HG02610 (cell line): ENCODE measurements around the gene KCNAB3.

ENCODE experiments used
- ATAC-seq: cut with Tn5 transposase; IDR thresholded peaks from one replicate; pipeline ENCODE4 v1.9.1; 2021; ENCODE audit warnings: mild to moderate bottlenecking, moderate library complexity; ENCODE audit not compliant: unreplicated experiment

Gene KCNAB3

GRCh38 chr17:7903154-7904103, 26.2 kb downstream of the KCNAB3 start:
- ATAC-seq: no peak

- ATAC-seq: no peak
Measured at GRCh38 chr17:7897773-7898172, 31.9 kb downstream of the KCNAB3 start.

- no peak for ATAC-seq
Measured at GRCh38 chr17:7897090-7897489, 32.6 kb downstream of the KCNAB3 start.

GRCh38 chr17:7894866-7895265, 34.8 kb downstream of the KCNAB3 start:
- ATAC-seq: no peak

GRCh38 chr17:7894226-7894625, 35.4 kb downstream of the KCNAB3 start:
- ATAC-seq: no peak

- ATAC-seq: no peak
Measured at GRCh38 chr17:7893187-7893880, 36.3 kb downstream of the KCNAB3 start.

GRCh38 chr17:7889166-7889955, 40.3 kb downstream of the KCNAB3 start:
- ATAC-seq: no peak

- ATAC-seq: peak; percentile 4
Measured at GRCh38 chr17:7888184-7888920, 41.3 kb downstream of the KCNAB3 start, which contains the start of gene CHD3. Gene CHD3, plus strand, starts transcription at chr17:7888789. Its CDS starts 212 bp downstream, at chr17:7889001.

- ATAC-seq: peak; percentile 58
Measured at GRCh38 chr17:7887482-7888183, 42.0 kb downstream of the KCNAB3 start.

- no peak for ATAC-seq
Measured at GRCh38 chr17:7887038-7887481, 42.6 kb downstream of the KCNAB3 start.

- no peak for ATAC-seq
Measured at GRCh38 chr17:7886227-7887037, 43.2 kb downstream of the KCNAB3 start.

- ATAC-seq: no peak
Measured at GRCh38 chr17:7885367-7886226, 44.1 kb downstream of the KCNAB3 start.

- ATAC-seq: no peak
Measured at GRCh38 chr17:7884581-7885366, 44.9 kb downstream of the KCNAB3 start.

- ATAC-seq: no peak
Measured at GRCh38 chr17:7883781-7884386, 45.8 kb downstream of the KCNAB3 start.

- no peak for ATAC-seq
Measured at GRCh38 chr17:7882629-7883028, 47.0 kb downstream of the KCNAB3 start.

- ATAC-seq: no peak
Measured at GRCh38 chr17:7882068-7882467, 47.6 kb downstream of the KCNAB3 start.
